Caco-2 (cell line): ENCODE data around the gene KCNIP4. TPM values are rescaled to one million over a fixed set of nuclear protein-coding genes. Genes with fewer than 3 reads are reported as not detected.

Experiments
- BruUV-seq: library from RNA; stranded (reverse); fragments of 400-500 nt; replicated peaks from 2 replicates; lab custom pipeline; 2021; lab: Mats Ljungman, UMichigan
- CTCF ChIA-PET: fragments of 300-600 bp; sonication (Branson Sonifier 250); formaldehyde crosslinking; loops from one replicate; lab custom pipeline; 2022; ENCODE audit warnings: antibody characterized with exemption; lab: Charles Lee
- POLR2A ChIA-PET: fragments of 300-600 bp; sonication (Branson Sonifier 250); formaldehyde crosslinking; loops from one replicate; lab custom pipeline; 2022; ENCODE audit warnings: antibody characterized with exemption; lab: Charles Lee
- DNase-seq, 2 experiments: peaks; one replicate each; pipeline versions ENCODE4 v3.0.0 to v3.0.0-alpha.2; 2020 to 2022
- H3K27me3 ChIP-seq: replicated peaks from 2 replicates; pipeline ENCODE4 v1.6.0; 2011; ENCODE audit warnings: low read length; ENCODE audit not compliant: control insufficient read depth, insufficient read depth
- H3K36me3 ChIP-seq: 2 replicates; pipeline ENCODE4 v1.5.1; 2011; ENCODE audit warnings: low read length; ENCODE audit not compliant: control insufficient read depth, insufficient read depth
- H3K4me1 ChIP-seq: fragments of 250-450 bp; sonication (Bioruptor Pico); 2 replicates; pipeline ENCODE4 v1.5.1; 2020; ENCODE audit warnings: mild to moderate bottlenecking
- H3K4me3 ChIP-seq: 2 replicates; pipeline ENCODE4 v1.5.1; 2011; ENCODE audit warnings: low read depth, mild to moderate bottlenecking, control low read depth, low read length
- H3K9me3 ChIP-seq: fragments of 250-450 bp; sonication (Bioruptor Pico); 2 replicates; pipeline ENCODE4 v1.5.1; 2020; ENCODE audit warnings: mild to moderate bottlenecking, moderate library complexity
- H3K27ac Mint-ChIP-seq: one replicate; pipeline ENCODE4 v1.8.0; 2022; ENCODE audit warnings: mixed read lengths; ENCODE audit not compliant: unreplicated experiment
- H3K27me3 Mint-ChIP-seq: one replicate; pipeline ENCODE4 v1.8.0; 2022; ENCODE audit warnings: mixed read lengths; ENCODE audit not compliant: insufficient read depth, unreplicated experiment
- H3K36me3 Mint-ChIP-seq: one replicate; pipeline ENCODE4 v1.8.0; 2022; ENCODE audit warnings: mild to moderate bottlenecking, mixed read lengths; ENCODE audit not compliant: insufficient read depth, unreplicated experiment
- H3K4me1 Mint-ChIP-seq: one replicate; pipeline ENCODE4 v1.8.0; 2022; ENCODE audit warnings: low read depth, mixed read lengths; ENCODE audit not compliant: unreplicated experiment
- H3K4me3 Mint-ChIP-seq: one replicate; pipeline ENCODE4 v1.8.0; 2022; ENCODE audit warnings: mild to moderate bottlenecking, moderate library complexity, mixed read lengths; ENCODE audit not compliant: unreplicated experiment
- H3K9me3 Mint-ChIP-seq: one replicate; pipeline ENCODE4 v1.8.0; 2022; ENCODE audit warnings: mixed read lengths; ENCODE audit not compliant: unreplicated experiment
- CTCF ChIP-seq, 2 experiments: fragments of 200-600 bp in 1 of 2; IDR thresholded peaks; 1 replicate in 1 of 2; 2 replicates in 1 of 2; pipeline versions ENCODE4 v1.5.1 to v1.8.0; 2011 to 2022; ENCODE audit warnings: antibody characterized with exemption in 1 of 2, control low read depth in 1 of 2, inconsistent platforms in 1 of 2, low read depth in 1 of 2, low read length in 1 of 2, mild to moderate bottlenecking in 1 of 2, moderate library complexity in 1 of 2; ENCODE audit not compliant: insufficient read depth in 1 of 2, severe bottlenecking in 1 of 2, unreplicated experiment in 1 of 2
- intact Hi-C: fragments of 100-400 bp; cut with micrococcal nuclease; formaldehyde crosslinking; loops from one replicate; pipeline ENCODE4 v1.10.0; 2022; ENCODE audit not compliant: unreplicated experiment
- total RNA-seq: library from RNA; stranded (reverse); gene quantifications from 2 replicates; pipeline ENCODE4 v1.2.3, GENCODE V29; 2022

Gene KCNIP4
- total RNA-seq, 1 experiment from 2014 or later = not detected

GRCh38 chr4:20698382-20698781, 1250.2 kb downstream of the KCNIP4 start:
- POLR2A ChIA-PET = no interaction called here
- CTCF ChIA-PET = no interaction called here
- H3K27me3 ChIP-seq = no peaks in the 10 kb centered on the region
- H3K4me1 ChIP-seq = no peaks in the 10 kb centered on the region
- Mint-ChIP-seq H3K4me3 (no peak overlapping the region), H3K27ac (no peak overlapping the region), H3K4me1 (no peaks in the 10 kb centered on the region), H3K36me3 (peaks cover 15% of the 10 kb centered on the region), H3K27me3 (peaks cover 2% of the 10 kb centered on the region), H3K9me3 (no peaks in the 10 kb centered on the region)
- BruUV-seq = no TSS peak
- no peaks in the 10 kb centered on the region for H3K36me3 ChIP-seq
- no peak overlapping the region for H3K4me3 ChIP-seq
- TF ChIP-seq CTCF (IDR thresholded peaks at IDR 0.05; ENCODE audit: insufficient read depth in 1 of 2, low read depth in 1 of 2, low read length in 1 of 2, severe bottlenecking in 1 of 2, unreplicated experiment in 1 of 2) = no peak
- intact Hi-C loops = no loop called here
- DNase-seq = no peak
- H3K9me3 ChIP-seq = no peaks in the 10 kb centered on the region

- no peak overlapping the region for H3K27ac Mint-ChIP-seq
- H3K4me3 Mint-ChIP-seq = no peak overlapping the region
- no peak for DNase-seq
- H3K9me3 ChIP-seq = no peaks in the 10 kb centered on the region
- no peaks in the 10 kb centered on the region for H3K27me3 ChIP-seq
- no peak overlapping the region for H3K4me3 ChIP-seq
- no peaks in the 10 kb centered on the region for H3K4me1 ChIP-seq
- H3K9me3 Mint-ChIP-seq = no peaks in the 10 kb centered on the region
- POLR2A ChIA-PET = no interaction called here
- H3K36me3 ChIP-seq = no peaks in the 10 kb centered on the region
- CTCF ChIA-PET = no interaction called here
- peaks cover 2% of the 10 kb centered on the region for H3K27me3 Mint-ChIP-seq
- intact Hi-C loops = no loop called here
- no TSS peak for BruUV-seq
- H3K36me3 Mint-ChIP-seq = peaks cover 15% of the 10 kb centered on the region
- no peaks in the 10 kb centered on the region for H3K4me1 Mint-ChIP-seq
- TF ChIP-seq CTCF (IDR thresholded peaks at IDR 0.05; ENCODE audit: insufficient read depth in 1 of 2, low read depth in 1 of 2, low read length in 1 of 2, severe bottlenecking in 1 of 2, unreplicated experiment in 1 of 2) = no peak
Measured at GRCh38 chr4:20696815-20697214, 1251.8 kb downstream of the KCNIP4 start.

GRCh38 chr4:20687864-20688263, 1260.7 kb downstream of the KCNIP4 start:
- H3K4me3 ChIP-seq = no peak overlapping the region
- Mint-ChIP-seq H3K4me1 (no peaks in the 10 kb centered on the region), H3K27ac (no peak overlapping the region), H3K4me3 (no peak overlapping the region), H3K27me3 (no peaks in the 10 kb centered on the region), H3K9me3 (no peaks in the 10 kb centered on the region), H3K36me3 (no peaks in the 10 kb centered on the region)
- BruUV-seq = no TSS peak
- H3K9me3 ChIP-seq = no peaks in the 10 kb centered on the region
- POLR2A ChIA-PET = interaction anchor here (0.5 kb wide), 1 partner anchor 1564 kb away, joined by 3 read pairs; no protein-coding TSS in a partner anchor
- CTCF ChIA-PET = interaction anchor here (1.2 kb wide), 1 partner anchor 266 kb away, joined by 4 read pairs; no protein-coding TSS in a partner anchor
- H3K4me1 ChIP-seq = no peaks in the 10 kb centered on the region
- H3K36me3 ChIP-seq = no peaks in the 10 kb centered on the region
- no peak for TF ChIP-seq CTCF (IDR thresholded peaks at IDR 0.05; ENCODE audit: insufficient read depth in 1 of 2, low read depth in 1 of 2, low read length in 1 of 2, severe bottlenecking in 1 of 2, unreplicated experiment in 1 of 2)
- H3K27me3 ChIP-seq = no peaks in the 10 kb centered on the region
- intact Hi-C loops = loop anchor here (10.0 kb wide), 1 partner anchor 373 kb away; no protein-coding TSS in a partner anchor
- no peak for DNase-seq
